Fibroblast of lung (primary cell): Measurements from ENCODE around the gene KCNIP3.

Experiments used
- EZH2 ChIP-seq: IDR thresholded peaks from 2 replicates; pipeline ENCODE4 v1.5.1; 2012; ENCODE audit warnings: low read length, control low read depth, mild to moderate bottlenecking; ENCODE audit errors: missing control alignments
- TF ChIP-seq, protein P1 (sequence below), 2 donors: IDR thresholded peaks in 1 of 2; conservative IDR thresholded peaks in 1 of 2; 1 replicate in 1 of 2; 2 replicates in 1 of 2; pipeline ENCODE4 v1.5.1; 2011 to 2012; ENCODE audit warnings: low read length in 2 of 2, control low read depth in 1 of 2, inconsistent platforms in 1 of 2, low read depth in 1 of 2, mild to moderate bottlenecking in 1 of 2

DNA sequence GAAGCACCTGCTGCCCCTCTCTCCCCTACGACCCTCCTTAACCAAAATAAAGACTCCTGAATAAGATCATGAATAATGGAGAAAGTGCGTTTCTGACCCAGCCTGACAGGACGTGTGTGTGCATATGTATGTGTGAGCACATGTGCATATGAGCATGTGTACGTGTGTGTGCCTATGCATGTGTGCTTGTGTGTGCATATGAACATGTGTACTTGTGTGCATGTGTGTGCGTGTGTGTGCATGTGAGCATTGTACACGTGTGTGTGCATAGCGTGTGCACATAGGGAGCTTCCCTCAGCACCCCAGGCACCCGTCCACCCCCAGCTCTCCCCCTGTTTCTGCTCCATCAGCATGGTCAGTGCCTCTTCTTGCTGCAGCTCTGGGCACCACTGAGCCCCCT is 10.7 kb downstream of the KCNIP3 start:
- TF ChIP-seq, protein P1, sequence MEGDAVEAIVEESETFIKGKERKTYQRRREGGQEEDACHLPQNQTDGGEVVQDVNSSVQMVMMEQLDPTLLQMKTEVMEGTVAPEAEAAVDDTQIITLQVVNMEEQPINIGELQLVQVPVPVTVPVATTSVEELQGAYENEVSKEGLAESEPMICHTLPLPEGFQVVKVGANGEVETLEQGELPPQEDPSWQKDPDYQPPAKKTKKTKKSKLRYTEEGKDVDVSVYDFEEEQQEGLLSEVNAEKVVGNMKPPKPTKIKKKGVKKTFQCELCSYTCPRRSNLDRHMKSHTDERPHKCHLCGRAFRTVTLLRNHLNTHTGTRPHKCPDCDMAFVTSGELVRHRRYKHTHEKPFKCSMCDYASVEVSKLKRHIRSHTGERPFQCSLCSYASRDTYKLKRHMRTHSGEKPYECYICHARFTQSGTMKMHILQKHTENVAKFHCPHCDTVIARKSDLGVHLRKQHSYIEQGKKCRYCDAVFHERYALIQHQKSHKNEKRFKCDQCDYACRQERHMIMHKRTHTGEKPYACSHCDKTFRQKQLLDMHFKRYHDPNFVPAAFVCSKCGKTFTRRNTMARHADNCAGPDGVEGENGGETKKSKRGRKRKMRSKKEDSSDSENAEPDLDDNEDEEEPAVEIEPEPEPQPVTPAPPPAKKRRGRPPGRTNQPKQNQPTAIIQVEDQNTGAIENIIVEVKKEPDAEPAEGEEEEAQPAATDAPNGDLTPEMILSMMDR (conservative IDR thresholded peaks at IDR 0.05 in 1 of 2, IDR thresholded peaks at IDR 0.05 in 1 of 2; ENCODE audit: low read depth in 1 of 2, low read length in 2 of 2) = no peak
- TF ChIP-seq EZH2 = no peak
